NCI-H2227 treated with DMSO at 0.1 percent for 48 hours (cell line): ENCODE data around the gene HES4.
"Not testable (repeated sequence)": the region's sequence is repeated elsewhere in the genome, so short reads cannot be mapped to it uniquely, and the experiment has no call there.

Source experiments
- DNase-seq: peaks from one replicate; lab custom pipeline; 2025; lab: John Stamatoyannopoulos, UW

Gene HES4

DNA sequence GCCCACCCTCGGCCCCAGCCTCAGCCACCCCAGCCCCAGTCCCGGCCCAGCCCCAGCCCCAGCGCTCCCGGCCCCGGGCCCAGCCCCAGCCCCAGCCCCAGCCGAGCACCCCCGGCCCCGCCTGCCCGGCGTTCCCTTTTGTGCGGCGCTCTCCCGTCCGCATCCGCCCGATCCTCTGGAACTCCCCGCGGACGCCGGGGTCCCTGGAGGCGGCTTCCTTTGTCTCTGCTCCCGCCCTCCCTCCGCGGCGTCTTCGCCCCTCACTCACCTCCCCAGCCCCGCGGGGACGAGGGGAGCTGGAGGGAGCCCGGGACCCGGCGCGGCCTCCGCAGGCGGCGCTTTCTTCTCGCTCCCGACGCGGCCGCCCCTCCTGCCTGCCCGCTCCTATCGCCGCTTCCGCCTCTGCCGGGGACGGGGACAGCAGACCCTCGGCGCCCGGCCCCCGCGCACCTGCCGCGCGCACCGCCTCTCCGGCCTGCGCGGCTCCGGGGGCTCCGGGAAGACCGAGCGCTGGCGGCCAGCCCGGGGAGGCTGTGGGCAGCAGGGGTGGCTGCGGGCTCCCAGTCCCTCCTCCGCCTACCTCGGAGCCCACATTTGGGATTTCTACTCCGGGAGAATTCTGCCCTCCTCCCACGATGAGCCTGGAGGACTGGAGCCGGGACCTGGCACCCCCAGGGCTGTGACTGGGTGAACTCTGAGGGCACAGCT, 34.0 kb upstream of the HES4 start:
- peak; percentile 34 for DNase-seq

DNA sequence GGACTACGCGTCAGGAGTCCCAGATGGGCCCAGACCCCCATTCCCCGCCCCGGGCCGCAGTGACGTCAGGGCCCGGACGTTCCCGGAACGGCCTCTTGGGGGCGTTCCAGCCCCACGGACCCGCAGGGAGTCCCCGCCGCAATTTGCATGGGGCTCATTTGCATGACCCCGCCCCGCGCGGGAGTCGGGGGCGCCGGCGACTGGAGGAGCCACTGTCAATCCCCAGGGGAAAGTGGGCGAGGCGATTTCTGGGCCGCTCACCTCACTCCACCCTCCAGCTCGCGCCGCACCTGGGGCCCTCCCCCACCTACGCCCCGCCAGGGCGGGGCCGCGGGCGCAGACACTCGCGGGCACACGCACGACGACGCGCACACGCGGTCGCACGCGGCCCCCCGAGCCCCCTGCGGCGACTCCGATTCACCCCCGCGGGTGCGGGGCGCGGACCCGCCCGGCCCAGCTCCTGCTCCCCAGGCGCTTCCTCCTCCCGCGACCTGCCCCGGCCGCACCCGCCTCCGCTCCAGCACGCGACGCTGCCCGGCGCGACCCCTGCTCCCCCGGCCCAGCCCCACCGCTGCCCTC, 33.2 kb upstream of the HES4 start:
- DNase-seq = peak; percentile 89

DNA sequence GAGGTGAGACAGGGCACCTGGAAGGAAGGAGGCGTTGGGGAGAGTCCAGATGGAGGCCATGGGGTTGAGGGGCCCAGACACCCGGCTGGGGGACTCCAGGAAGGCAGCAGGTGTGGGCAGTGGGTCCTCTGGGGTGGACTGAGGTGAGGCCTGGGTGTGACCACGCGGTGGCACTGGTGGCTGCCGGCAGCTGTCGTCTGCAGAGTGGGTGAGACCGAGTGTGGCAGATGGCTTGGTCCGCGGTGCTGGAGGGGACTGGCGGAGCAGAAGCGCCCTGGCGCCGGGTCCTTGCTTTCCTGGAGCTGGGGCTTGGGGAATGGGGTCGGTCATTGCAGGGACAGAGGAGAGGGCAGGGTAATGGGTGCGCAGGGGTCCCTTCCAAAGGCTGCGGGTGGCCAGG, 32.5 kb upstream of the HES4 start:
- peak; percentile 9 for DNase-seq

DNA sequence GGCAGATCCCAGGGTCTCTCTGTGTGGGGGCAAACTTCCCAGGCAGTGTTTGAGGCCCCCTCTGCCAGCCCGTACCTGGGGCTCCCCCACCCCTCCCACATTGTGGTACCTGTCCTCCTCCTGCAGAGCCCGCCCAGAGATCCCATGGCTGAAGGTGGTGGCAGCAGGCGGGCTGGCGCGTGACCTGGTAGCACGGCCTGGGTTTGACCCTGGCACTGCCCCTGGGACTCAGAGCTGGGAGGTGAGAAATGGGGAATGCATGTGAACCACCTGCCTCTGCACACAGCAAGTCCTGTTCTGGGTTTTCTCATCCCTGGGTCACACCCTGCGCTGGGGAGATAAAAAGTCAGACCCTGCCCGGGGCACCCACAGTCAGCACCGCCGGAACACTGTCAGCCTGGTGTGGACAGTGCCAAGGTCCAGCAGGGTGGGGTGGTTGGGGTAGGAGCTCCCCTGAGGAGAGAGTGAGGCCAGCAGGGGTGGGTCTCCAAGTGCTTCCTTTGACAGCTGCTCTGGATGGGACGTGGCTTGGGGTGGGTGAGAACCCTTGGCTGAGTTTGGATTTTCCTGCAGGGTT, 31.9 kb upstream of the HES4 start:
- no peak for DNase-seq

DNA sequence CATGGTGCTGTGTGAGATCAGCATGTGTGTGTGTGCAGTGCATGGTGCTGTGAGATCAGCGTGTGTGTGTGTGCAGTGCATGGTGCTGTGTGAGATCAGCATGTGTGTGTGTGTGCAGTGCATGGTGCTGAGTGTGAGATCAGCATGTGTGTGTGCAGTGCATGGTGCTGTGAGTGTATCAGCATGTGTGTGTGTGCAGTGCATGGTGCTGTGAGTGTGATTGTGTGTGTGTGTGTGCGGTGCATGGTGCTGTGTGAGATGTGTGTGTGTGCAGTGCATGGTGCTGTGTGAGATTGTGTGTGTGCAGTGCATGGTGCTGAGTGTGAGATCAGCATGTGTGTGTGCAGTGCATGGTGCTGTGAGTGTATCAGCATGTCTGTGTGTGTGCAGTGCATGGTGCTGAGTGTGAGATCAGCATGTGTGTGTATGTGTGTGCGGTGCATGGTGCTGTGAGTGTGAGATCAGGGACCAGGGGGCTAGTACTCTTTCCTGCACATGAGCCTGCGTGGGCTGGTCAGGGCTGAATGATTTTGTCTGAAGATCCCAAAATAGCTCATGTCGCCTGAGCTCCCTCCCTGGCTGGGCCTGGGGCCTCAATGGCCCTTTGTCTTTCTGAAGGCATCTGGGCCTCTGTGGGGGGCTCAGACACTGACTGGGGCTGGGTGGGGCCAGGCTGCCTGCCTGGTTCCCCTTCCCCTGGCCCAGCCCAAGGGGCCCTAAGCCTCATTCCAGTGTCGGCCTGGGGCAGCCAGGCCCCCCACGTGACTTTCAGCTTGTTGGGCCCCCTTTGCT, 31.2 kb upstream of the HES4 start:
- not testable (repeated sequence) for DNase-seq

DNA sequence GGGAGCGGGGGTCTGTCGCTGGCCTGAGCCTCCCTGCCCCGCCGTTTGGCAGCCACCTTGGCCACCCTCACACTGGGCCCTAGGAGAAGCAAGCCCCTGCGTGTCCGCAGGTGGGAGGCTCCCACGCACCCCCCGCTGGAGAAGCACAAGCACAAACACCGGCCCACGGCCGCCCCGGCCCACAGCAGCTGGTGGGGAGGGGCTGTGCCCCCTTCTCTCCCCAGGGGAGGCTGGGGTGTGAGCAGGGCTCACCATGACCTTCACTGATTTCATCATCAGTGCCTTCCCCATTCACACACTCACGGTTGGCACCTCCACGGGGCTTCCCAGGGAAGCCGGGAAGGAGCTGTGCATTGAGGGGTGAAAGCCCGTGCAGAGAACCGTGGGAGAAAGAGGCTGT, 27.9 kb upstream of the HES4 start:
- DNase-seq = no peak

DNA sequence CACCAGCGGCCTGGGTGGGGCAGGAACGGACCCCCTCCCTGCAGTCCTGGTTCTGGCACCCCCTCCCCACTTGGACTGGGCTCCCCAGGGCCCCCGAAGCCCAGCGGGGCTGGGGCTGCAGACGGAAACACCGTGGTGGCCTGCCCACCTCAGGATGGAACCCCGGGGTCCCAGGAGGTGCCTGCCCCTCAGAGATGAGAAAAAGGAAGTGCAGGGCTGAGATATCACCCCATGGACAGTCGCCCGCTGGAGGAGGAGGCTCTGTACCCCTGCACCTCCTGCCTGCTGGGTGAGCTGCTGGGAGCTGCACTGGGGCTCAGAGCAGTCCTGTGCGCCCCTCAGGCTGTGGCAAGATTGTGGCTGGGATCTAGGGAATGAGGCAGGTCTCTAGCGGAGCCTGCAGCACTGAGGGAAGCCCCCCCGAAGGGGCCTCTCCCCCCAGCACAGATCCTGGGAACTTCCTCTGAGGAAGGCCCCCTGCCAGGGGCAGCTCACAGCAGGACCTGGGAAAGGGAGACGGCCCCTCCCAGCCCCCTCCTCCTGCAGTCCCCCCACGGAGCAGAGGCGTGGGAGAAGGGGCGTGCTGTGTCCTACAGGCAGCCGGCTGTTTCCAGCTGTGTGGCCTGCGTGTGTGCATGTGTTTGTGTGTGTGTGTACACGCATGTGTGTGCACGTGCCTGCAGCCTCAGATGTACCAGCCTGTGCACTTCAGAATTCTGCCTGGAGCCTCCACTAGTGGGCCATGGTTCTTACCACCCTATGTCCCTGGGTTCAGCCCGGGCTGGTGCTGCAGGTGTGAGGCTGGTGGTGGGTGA, 26.9 kb upstream of the HES4 start:
- no peak for DNase-seq

DNA sequence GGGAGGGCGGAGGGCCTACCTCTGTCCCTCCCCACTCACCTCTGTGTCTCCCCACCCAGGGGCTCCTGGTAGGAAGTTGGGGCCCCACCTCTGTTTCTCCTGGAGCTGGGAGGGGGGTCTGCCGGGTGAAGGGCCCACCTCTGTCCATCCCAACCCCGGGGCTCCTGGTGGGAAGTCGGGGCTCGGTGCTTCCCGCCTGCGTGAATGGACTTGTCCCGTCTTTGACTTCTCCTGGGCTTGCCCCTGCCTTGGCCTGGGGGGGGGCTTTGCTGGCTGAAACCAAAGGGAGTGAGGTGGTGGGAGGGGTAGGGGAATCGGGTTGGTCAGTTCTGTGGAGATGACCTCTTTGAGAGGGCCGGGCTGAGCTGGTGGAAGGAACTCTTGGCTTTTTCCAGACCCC, 25.8 kb upstream of the HES4 start:
- no peak for DNase-seq

DNA sequence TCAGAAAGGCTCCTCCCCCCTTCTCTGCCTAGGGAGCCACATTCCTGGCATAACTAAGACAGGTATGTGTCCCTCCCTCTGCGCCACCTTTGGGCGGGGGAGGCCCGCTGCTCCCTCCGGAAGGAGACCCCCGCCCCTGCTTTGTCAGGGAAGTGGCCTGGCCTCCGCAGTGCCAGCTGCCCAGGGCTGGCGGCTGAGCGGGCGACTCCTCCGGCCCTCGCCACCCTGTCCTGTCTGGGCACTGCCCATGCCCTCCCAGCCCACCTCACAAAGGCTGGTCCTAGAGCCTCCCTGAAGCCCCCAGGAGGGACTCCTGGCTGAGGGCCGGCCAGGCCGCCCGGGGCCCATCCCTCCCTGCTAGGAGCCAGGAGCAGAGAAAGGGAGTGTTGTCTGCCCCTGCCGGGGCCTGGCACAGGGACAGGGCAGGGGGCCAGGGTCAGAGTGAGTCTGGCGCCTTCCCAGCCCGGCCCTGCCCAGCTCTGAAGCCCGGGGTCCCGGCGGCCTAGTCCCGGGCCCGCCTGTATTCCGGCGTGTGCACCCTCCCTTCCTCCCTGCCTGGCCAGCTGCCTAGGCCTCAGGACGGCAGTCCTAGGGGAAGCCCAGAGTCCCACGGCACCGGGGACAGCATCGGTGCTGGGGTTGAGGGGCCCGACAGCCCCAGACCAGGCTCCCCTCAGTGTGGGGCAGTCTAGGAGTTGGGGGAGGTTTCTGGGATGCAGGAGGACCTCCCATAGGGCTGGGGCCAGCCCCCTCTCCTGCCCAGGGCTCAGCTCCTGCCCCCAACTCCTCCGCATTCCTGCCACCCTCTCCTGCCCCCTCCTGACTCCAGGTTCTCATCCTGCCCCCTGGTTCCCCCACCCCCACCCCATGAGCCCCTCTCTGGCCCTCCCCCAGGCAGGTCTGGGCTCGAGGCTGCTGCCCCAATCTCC, 25.1 kb upstream of the HES4 start:
- no peak for DNase-seq

DNA sequence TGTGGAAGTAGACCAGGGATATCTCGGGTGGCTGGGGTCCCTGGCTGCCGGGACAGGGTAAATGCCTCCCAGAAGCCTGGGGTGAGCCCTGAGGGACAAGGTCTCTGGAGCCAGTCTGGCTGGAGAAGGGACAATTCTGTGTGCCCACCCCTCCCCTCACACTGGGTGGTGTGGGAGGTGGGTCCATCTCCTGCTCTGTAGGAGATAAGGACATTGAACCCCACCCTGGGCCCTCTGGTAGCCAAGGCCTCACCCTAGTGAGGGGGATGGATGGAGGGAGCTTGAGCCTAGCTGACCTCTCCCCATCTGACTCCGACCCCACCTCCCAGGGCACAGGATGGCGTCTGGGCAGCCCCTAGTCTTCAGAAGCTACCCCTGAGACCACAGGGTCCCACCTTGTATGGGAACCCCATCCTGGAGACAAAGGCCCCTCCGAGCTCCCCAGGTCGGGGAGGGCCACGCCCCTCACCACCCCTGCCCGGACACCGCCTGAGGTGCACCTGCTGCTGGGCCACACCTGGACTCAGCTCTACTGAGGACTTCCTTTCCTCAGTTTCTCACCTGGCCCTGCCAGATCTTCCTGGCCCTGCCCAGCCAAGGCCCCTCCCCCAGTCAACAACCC, 24.4 kb upstream of the HES4 start:
- no peak for DNase-seq

DNA sequence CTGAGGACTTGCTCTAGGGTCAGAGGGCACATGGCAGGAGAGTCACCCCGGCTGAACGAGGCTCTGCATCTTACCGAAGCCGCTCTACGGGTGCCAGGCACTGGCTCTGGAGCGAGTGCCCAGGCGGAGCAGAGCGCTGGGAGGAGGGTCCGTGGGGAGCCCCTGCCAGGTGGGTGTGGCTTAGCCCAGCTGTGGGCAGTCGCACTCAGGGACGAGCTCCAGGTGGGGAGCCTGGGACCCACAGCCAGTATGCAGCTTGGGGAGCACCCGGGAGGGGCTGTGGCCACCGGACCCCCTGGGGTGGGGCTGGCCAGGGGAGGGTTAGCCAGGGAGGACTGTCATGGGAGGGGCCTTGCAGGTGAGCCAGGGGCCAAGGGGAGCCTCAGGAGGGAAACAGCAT, 23.8 kb upstream of the HES4 start:
- DNase-seq = no peak

DNA sequence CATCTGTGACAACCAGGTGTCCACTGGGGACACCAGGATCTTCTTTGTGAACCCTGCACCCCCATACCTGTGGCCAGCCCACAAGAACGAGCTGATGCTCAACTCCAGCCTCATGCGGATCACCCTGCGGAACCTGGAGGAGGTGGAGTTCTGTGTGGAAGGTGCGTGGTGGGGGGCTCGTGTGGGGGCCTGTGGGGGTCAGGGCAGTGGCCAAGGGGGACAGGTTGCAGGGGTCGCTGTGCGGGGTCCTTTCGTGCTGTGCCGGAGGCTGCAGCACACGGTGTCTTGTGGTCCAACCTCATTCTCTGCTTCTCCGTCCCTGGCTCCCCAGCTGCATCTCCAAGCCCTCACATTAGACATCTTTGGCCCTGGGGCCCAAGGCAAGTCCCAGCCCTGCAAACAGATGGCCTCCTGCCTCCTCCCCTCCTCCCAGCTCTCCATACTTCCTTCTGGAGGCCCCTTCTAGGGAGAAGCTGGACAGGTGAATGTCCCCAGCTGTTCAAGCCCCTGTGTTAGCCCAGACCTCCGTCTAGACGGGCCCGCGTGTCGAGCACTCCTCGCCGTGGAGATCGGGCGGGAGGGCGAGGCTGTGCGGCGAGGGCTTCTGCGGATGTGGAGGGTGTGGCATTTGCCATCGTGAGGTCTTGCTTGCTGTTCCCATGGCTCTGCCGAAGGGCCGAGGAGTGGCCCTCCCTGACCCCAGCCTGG, 22.6 kb upstream of the HES4 start:
- DNase-seq = no peak

DNA sequence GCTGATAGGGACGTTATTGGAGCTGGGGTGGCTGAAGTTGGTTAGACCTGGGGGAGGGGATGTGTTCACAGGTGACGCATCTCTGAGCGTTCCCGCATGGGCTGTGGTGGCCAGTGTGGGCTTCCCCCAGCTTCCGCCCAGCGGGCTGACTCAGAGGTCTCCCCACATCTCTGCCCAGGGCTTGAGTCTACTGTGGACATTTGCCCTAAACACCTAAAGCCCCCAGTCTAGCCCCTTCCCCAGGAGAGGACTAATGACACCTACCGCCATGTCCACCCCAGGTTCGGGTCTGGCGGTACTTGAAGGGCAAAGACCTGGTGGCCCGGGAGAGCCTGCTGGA, 22.0 kb upstream of the HES4 start:
- DNase-seq = no peak

DNA sequence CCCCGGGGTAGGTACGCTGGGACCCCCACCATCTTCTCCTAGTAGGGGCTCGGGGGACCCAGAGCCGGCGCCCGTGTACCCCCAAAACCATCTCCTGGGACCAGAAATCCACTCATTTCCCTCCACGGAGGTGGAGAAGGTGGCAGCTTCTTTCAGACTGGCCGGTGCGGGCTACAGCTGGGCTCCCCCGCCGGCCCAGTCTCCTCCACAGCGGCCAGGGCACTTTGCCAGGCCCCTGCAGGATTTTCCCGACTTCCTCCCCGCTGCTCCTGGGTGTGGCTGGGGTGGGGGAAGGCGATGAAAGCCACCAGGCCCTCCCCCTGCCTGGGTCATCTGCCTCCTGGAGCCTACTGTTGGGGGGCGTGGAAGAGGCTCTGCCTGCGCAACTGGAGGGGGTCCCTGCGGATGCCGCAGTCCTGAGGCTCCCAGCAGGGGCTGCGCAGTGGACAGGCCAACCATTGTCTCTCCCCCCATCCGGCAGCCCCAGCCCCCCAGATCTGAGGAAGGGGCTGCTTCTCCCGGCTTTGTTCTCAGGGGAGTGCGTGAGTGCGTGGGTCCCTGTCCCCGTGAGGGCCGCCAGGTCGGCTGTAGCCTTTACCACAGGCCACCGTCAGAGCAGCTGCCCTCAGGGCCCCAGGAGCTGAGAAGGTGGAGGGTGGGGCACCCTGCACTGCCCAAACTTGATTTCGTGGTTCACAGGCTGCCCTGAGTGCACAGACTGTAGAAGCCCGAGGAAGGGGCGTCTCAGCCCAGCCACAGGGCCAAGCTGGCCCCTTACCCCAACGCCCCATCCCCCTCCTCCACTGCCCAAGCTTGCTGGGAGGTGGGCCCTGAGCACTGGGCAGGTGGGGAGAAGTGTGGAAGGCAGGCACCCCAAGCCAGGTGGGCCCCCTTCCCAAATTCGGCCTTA, 21.4 kb upstream of the HES4 start:
- peak; percentile 32 for DNase-seq

DNA sequence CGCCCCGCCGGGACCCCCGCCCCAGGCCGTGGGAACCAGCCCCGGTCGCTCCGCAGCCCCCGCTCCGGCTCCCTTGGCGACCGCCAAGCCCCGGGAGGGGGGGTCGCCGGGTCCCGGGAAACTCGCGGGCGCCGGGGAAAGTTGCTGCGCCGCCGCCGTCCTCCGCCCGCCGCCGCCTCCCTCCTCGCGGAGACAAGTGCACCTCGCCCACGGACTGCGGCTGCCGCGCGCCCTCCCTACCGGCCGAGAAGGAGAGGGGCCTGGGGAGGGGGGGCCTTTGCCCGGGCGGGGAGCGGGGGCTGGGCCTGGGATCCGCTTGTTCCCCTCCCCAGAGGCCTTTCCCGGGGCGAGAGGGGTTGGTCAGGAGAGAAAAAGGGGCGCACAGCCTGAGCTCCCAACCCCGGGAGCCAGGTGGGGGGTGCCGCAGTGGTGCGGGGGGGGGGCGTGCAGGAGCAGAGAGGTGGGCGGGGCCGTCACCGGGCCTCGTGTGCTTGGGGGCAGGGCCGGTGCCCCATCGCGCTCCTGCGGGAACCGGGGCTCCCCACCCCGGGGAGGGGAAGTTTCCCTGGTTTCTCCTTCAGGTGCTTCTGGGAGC, 20.6 kb upstream of the HES4 start:
- DNase-seq = no peak

DNA sequence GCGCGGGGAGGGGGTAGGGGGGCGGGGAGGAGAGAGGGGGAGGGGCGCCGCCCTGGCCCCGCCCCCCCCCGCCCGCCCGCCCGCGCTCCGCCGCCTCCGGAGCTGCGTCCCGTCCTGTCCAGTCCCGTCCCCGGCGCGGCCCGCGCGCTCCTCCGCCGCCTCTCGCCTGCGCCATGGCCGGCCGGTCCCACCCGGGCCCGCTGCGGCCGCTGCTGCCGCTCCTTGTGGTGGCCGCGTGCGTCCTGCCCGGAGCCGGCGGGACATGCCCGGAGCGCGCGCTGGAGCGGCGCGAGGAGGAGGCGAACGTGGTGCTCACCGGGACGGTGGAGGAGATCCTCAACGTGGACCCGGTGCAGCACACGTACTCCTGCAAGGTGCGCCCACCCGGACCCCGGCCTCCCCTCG, 20.1 kb upstream of the HES4 start, which contains the start of gene AGRN:
Gene AGRN (plus strand): TSS at position 121 of the 405 bp plus-strand sequence. CDS start 53 bp downstream, at position 174.
- peak; percentile 22 for DNase-seq

DNA sequence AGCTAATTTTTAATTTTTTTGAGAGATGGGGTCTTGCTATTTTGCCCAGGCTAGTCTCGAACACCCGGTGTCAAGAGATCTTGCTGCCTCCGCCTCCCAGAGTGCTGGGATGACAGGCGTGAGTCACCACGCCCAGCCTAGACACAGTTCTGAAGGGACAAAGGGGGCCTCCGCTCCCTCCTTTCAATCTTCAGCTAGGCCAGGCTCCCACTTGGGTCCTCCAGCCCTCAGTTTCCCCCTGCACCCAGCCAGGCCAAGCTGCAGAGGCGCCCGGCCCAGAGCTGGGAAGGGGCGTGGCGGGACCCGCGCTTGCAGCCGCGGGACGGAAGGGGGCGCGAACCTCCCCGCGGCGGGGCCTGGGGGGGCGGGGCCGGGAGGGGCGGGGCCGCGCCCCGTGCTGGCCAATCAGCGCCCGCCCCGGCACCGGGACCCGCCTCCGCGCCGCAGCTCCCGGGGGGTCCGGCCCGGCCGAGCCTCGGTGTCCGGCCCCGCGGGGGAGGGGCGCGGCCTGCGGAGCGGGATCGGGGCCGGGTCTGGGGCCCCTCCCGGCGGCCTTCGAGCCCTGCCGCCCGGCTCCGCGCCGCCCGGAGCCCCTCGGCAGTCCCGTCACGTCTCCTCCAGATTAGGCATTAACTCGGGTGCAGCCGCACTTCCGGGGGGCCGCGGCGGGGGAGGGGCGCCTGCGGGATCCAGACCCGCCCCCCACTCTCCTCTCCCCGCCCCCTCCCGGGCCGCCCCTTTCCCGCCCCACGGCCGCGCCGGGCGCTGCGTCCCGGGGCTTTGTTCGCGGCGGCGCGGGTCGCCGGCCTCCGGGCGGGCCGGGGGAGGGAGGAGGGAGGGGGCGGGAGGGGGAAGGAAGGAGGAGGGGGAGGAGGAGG, 19.5 kb upstream of the HES4 start:
- DNase-seq = peak; percentile 63
